T-helper 1 cell treated with Interleukin-12 subunit alpha and Interleukin-12 subunit beta and Interleukin-4 antibody, amounts not matched to agents 30 ng/mL and 1 ng/mL, for 36 hours (primary cell): ENCODE results near the gene MAP3K19. TPM values are rescaled to one million over a fixed set of nuclear protein-coding genes. Genes with fewer than 3 reads are reported as not detected.

Experiments
- intact Hi-C: fragments of 100-400 bp; cut with micrococcal nuclease; formaldehyde crosslinking; loops from one replicate; pipeline ENCODE4 v1.15.1; 2024
- total RNA-seq: library from RNA; stranded (reverse); gene quantifications from 2 replicates; pipeline ENCODE4 v1.2.3, GENCODE V29; 2022

Gene MAP3K19
- total RNA-seq = not detected in 2 replicates

- intact Hi-C loops = no loop called here
These were observed at the start of gene MAP3K19 for GRCh38 chr2:135047300-135047699. MAP3K19 (minus strand) TSS chr2:135047447; CDS start chr2:135024647, 22,800 bp downstream.

GRCh38 chr2:135096665-135097446 lies 49.6 kb upstream of the MAP3K19 start:
- intact Hi-C loops = no loop called here

DNA sequence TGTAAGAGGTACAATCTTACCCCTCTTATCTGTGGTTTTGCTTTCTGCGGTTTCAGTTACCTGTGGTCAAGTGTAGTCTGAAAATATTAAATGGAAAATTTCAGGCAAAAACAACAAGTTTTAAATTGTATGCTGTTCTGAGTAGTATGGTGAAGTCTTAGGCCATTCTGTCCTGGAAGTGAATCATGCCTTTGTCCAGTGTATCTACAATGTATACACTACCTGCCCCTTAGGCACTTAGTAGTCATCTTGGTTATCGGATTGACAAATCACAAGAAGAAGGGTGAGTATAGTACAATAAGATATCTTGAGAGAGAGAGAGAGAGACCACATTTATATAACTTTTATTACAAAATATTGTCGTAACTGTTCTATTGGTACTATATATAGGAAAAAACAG lies 48.3 kb upstream of the MAP3K19 start:
- intact Hi-C loops = no loop called here

GRCh38 chr2:135094508-135094907 lies 47.3 kb upstream of the MAP3K19 start:
- intact Hi-C loops = no loop called here

DNA sequence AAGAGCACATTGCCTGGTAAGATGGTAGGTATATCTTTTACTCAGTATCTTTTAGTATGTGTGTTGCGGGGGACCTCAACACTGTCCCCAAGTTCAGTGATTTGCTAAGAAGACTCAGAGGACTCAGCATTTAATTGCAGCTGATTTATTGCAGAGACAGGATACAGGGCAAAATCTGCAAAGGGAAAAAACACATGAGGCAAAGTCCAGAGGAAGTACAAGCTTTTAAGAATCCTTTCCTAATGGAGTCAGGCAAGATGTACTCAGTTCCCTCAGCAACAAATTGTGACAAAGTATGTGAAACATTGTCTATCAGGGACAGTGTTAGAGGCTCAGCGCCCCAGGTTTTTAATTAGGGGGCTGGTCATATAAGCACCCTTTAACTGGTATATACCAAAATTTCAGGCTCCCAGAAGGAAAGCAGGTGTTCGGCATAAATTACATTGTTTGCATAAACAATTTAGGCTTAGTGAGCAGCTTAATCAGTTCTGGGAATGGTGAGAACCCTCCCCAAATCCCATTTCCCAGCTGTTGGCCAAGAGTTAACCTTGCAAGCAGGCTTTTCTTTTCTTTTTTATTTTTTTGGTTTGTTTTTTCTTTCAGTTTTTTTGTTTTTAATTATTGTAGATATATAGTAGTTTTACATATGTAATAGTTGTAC lies 46.6 kb upstream of the MAP3K19 start:
- intact Hi-C loops = no loop called here

- intact Hi-C loops = no loop called here
These were observed 45.9 kb upstream of the MAP3K19 start for GRCh38 chr2:135093193-135093592.

DNA sequence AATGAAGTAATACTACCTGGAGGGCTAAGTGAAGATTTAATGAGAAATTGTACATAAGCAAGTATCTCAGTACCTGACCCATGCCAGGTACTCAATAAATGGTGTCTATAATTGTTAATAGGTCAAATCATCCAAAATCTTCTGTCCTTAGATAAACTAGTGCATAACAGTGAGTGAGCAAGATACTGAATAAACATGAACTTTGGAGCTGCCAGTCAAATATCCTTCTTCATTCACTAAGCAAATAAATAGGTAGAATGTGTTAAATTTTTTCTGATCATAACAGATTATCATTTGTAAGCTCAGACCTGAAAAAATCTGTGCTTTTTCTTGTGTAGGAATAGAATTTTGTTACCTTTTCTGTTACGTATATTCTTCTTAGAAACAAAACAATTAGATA lies 44.4 kb upstream of the MAP3K19 start:
- intact Hi-C loops = no loop called here

GRCh38 chr2:135089597-135089996 lies 42.4 kb upstream of the MAP3K19 start:
- intact Hi-C loops = loop anchor here (2.0 kb wide), 1 partner anchor 13 kb away; no protein-coding TSS in a partner anchor

GRCh38 chr2:135086222-135086621 lies 39.0 kb upstream of the MAP3K19 start:
- intact Hi-C loops = no loop called here

- intact Hi-C loops = no loop called here
These were observed 31.2 kb upstream of the MAP3K19 start for GRCh38 chr2:135078417-135078816.

GRCh38 chr2:135076556-135076955 lies 29.3 kb upstream of the MAP3K19 start:
- intact Hi-C loops = no loop called here

- intact Hi-C loops = no loop called here
These were observed 27.0 kb upstream of the MAP3K19 start for GRCh38 chr2:135074216-135074615.

- intact Hi-C loops = no loop called here
These were observed 25.1 kb upstream of the MAP3K19 start for GRCh38 chr2:135072125-135072997.

GRCh38 chr2:135066710-135067109 lies 19.5 kb upstream of the MAP3K19 start:
- intact Hi-C loops = no loop called here

- intact Hi-C loops = no loop called here
These were observed 16.9 kb upstream of the MAP3K19 start for GRCh38 chr2:135064149-135064548.

GRCh38 chr2:135063210-135063609 lies 16.0 kb upstream of the MAP3K19 start:
- intact Hi-C loops = no loop called here

- intact Hi-C loops = no loop called here
These were observed 12.3 kb upstream of the MAP3K19 start for GRCh38 chr2:135059577-135059976.

- intact Hi-C loops = no loop called here
These were observed 9.5 kb upstream of the MAP3K19 start for GRCh38 chr2:135056790-135057189.

- intact Hi-C loops = no loop called here
These were observed 8.0 kb upstream of the MAP3K19 start for GRCh38 chr2:135055182-135055786.

GRCh38 chr2:135052997-135053474 lies 5.8 kb upstream of the MAP3K19 start:
- intact Hi-C loops = loop anchor here (1.0 to 5.0 kb wide), 19 partner anchors 48 to 1370 kb away; partner anchors contain the start of genes CCNT2, CXCR4, MCM6 and R3HDM1
